AG04450 (cell line): Measurements from ENCODE around the gene RFX2. TPM values are rescaled to one million over a fixed set of nuclear protein-coding genes. Genes with fewer than 3 reads are reported as not detected.

ENCODE experiments used
- CTCF ChIA-PET: fragments of 300-600, 350-600 bp; formaldehyde crosslinking; extraction: SDS; loops from one replicate; lab custom pipeline; 2022; ENCODE audit warnings: antibody characterized with exemption, inconsistent platforms; lab: Charles Lee
- POLR2A ChIA-PET: fragments of 350-600 bp; formaldehyde crosslinking; extraction: SDS; loops from one replicate; lab custom pipeline; 2021; ENCODE audit warnings: antibody characterized with exemption, inconsistent platforms; lab: Yijun Ruan, JAX
- DNase-seq: peaks from one replicate; pipeline ENCODE4 v3.0.0-alpha.2; 2011; ENCODE audit warnings: low read depth, low spot score
- H3K27ac ChIP-seq: one replicate; pipeline ENCODE4 v1.5.1; 2012; ENCODE audit warnings: low read depth, low read length, control low read depth
- H3K27me3 ChIP-seq: one replicate; pipeline ENCODE4 v1.6.0; 2012; ENCODE audit warnings: low read length; ENCODE audit not compliant: control insufficient read depth, insufficient read depth
- H3K4me3 ChIP-seq: 2 replicates; pipeline ENCODE4 v1.5.1; 2011; ENCODE audit warnings: mild to moderate bottlenecking, low read depth, low read length, control low read depth
- H3K9me3 ChIP-seq: 2 replicates; pipeline ENCODE4 v1.5.1; 2012; ENCODE audit warnings: low read length; ENCODE audit not compliant: control insufficient read depth, insufficient read depth
- CTCF ChIP-seq: IDR thresholded peaks from 2 replicates; pipeline ENCODE4 v1.5.1; 2011; ENCODE audit warnings: low read depth, low read length, control low read depth, inconsistent platforms
- polyA plus RNA-seq: library from polyadenylated mRNA; depleted of rRNA; stranded (reverse); fragments of >200 nt; gene quantifications from 2 replicates; pipeline ENCODE4 v1.2.3, GENCODE V29; 2011

The RFX2 gene
- polyA plus RNA-seq, 1 experiment: 2.9 TPM

- peak; percentile 98 for TF ChIP-seq CTCF
Observed at GRCh38 chr19:6125571-6125989, 15.3 kb upstream of the RFX2 start.

GRCh38 chr19:6119031-6119430 lies 8.7 kb upstream of the RFX2 start:
- ChIA-PET CTCF (interaction anchor here (0.5 kb wide), 1 partner anchor 72 kb away, joined by 6 read pairs; no protein-coding TSS in a partner anchor), POLR2A (no interaction called here)
- no peak for TF ChIP-seq CTCF
- Histone ChIP-seq H3K27me3 (peaks cover 4% of the 10 kb centered on the region), H3K9me3 (peaks cover 6% of the 10 kb centered on the region; the same call in 1 of the 2 replicates), H3K27ac (no peak overlapping the region), H3K4me3 (no peak overlapping the region)
- no peak for DNase-seq

More at GRCh38 chr19:6125571-6125989, 15.3 kb upstream of the RFX2 start:
- H3K4me3 ChIP-seq: no peak overlapping the region
- DNase-seq: peak; percentile 48
- ChIA-PET POLR2A (interaction anchor here (0.7 kb wide), 1 partner anchor 77 kb away, joined by 3 read pairs; no protein-coding TSS in a partner anchor), CTCF (interaction anchor here (0.6 to 7.6 kb wide), 34 partner anchors 9 to 738 kb away, joined by 3 to 158 read pairs (median 4); partner anchors contain the start of gene ACSBG2)
- no peak overlapping the region for H3K27ac ChIP-seq
- H3K9me3 ChIP-seq: peaks cover 7% of the 10 kb centered on the region; the same call in 1 of the 2 replicates
- H3K27me3 ChIP-seq: no peaks in the 10 kb centered on the region

- Histone ChIP-seq H3K4me3 (no peak overlapping the region), H3K27ac (no peak overlapping the region), H3K9me3 (peaks cover 6% of the 10 kb centered on the region; the same call in 1 of the 2 replicates), H3K27me3 (peaks cover 4% of the 10 kb centered on the region)
- DNase-seq: no peak
- POLR2A ChIA-PET: no interaction called here
- no peak for TF ChIP-seq CTCF
- CTCF ChIA-PET: interaction anchor here (0.9 to 3.8 kb wide), 3 partner anchors 8 to 131 kb away, joined by 3 to 21 read pairs (median 8); no protein-coding TSS in a partner anchor
Observed at GRCh38 chr19:6118043-6118442, 7.7 kb upstream of the RFX2 start.

- TF ChIP-seq CTCF: no peak
- ChIA-PET CTCF (interaction anchor here (0.9 to 3.8 kb wide), 3 partner anchors 8 to 130 kb away, joined by 3 to 21 read pairs (median 8); no protein-coding TSS in a partner anchor), POLR2A (no interaction called here)
- Histone ChIP-seq H3K9me3 (peaks cover 6% of the 10 kb centered on the region; the same call in 1 of the 2 replicates), H3K27me3 (peaks cover 4% of the 10 kb centered on the region), H3K27ac (no peak overlapping the region), H3K4me3 (no peak overlapping the region)
- DNase-seq: no peak
Observed at GRCh38 chr19:6117534-6117933, 7.2 kb upstream of the RFX2 start.

- no peak for TF ChIP-seq CTCF
- Histone ChIP-seq H3K4me3 (no peak overlapping the region), H3K9me3 (peaks cover 6% of the 10 kb centered on the region; the same call in 1 of the 2 replicates), H3K27ac (no peak overlapping the region), H3K27me3 (peaks cover 4% of the 10 kb centered on the region)
- no peak for DNase-seq
- CTCF ChIA-PET: interaction anchor here (1.4 to 3.8 kb wide), 2 partner anchors 9 to 68 kb away, joined by 8 to 21 read pairs; no protein-coding TSS in a partner anchor
- POLR2A ChIA-PET: no interaction called here
Observed at GRCh38 chr19:6116749-6117430, 6.6 kb upstream of the RFX2 start.
